Suppressor macrophage (primary cell): Measurements from ENCODE around the gene RAPGEF4.

Experiments used
- DNase-seq, 4 experiments: peaks; one replicate each; pipeline ENCODE4 v3.0.0-alpha.2; 2020 to 2022

RAPGEF4 gene

GRCh38 chr2:172944022-172944793, 208.6 kb downstream of the RAPGEF4 start:
- no peak for DNase-seq

GRCh38 chr2:172944794-172945509, 209.3 kb downstream of the RAPGEF4 start:
- no peak for DNase-seq

- DNase-seq, result no peak
Measured at GRCh38 chr2:172945510-172945850, 209.8 kb downstream of the RAPGEF4 start.

- no peak for DNase-seq
Measured at GRCh38 chr2:172947461-172948153, 212.0 kb downstream of the RAPGEF4 start.

GRCh38 chr2:172949522-172949921, 213.9 kb downstream of the RAPGEF4 start:
- DNase-seq, result no peak

GRCh38 chr2:172950565-172950964, 214.9 kb downstream of the RAPGEF4 start:
- no peak for DNase-seq

- no peak for DNase-seq
Measured at GRCh38 chr2:172951554-172951953, 215.9 kb downstream of the RAPGEF4 start.

- DNase-seq, result no peak
Measured at GRCh38 chr2:172953411-172953810, 217.8 kb downstream of the RAPGEF4 start.

- DNase-seq, result no peak
Measured at GRCh38 chr2:172953970-172954852, 218.6 kb downstream of the RAPGEF4 start.

GRCh38 chr2:172955587-172955986, 219.9 kb downstream of the RAPGEF4 start:
- DNase-seq, result no peak

GRCh38 chr2:172957734-172958133, 222.1 kb downstream of the RAPGEF4 start:
- DNase-seq, result no peak

- peak in 3 of 4 experiments; percentile 13 to 39 (median 30) for DNase-seq
Measured at GRCh38 chr2:172962082-172962481, 226.4 kb downstream of the RAPGEF4 start.

GRCh38 chr2:172962824-172963223, 227.2 kb downstream of the RAPGEF4 start:
- DNase-seq, result peak; percentile 77 to 89 (median 80)

GRCh38 chr2:172964511-172965139, 229.0 kb downstream of the RAPGEF4 start:
- peak in 3 of 4 experiments; percentile 21 to 38 (median 32) for DNase-seq

- DNase-seq, result no peak
Measured at GRCh38 chr2:172965433-172966212, 230.0 kb downstream of the RAPGEF4 start.

GRCh38 chr2:172967036-172967982, 231.7 kb downstream of the RAPGEF4 start:
- no peak for DNase-seq

GRCh38 chr2:172968061-172968469, 232.4 kb downstream of the RAPGEF4 start:
- DNase-seq, result peak; percentile 17 to 40 (median 30)

- peak; percentile 29 to 61 (median 42) for DNase-seq
Measured at GRCh38 chr2:172969166-172969565, 233.5 kb downstream of the RAPGEF4 start.

- DNase-seq, result no peak
Measured at GRCh38 chr2:172969609-172970008, 234.0 kb downstream of the RAPGEF4 start.

GRCh38 chr2:172970660-172971059, 235.0 kb downstream of the RAPGEF4 start:
- DNase-seq, result no peak
